ENCODE results near the gene ZFP2. TPM values are rescaled to one million over a fixed set of nuclear protein-coding genes. Genes with fewer than 3 reads are reported as not detected.

Gene ZFP2
- total and polyA plus RNA-seq, 2 of the 13 experiments (the other 11 are each of a cell fraction or from before 2014, with no cell fraction given) = 0.27 to 0.42 TPM

- TF ChIP-seq ZNF142 (CRISPR knock-in tag; IDR thresholded peaks at IDR 0.05) = no peak
- TF ChIP-seq ATF6 (CRISPR knock-in tag; conservative IDR thresholded peaks at IDR 0.05) = no peak
- TF ChIP-seq ARHGAP35 (CRISPR knock-in tag; IDR thresholded peaks at IDR 0.05; ENCODE audit: borderline replicate concordance) = no peak
- TF ChIP-seq NR2C2 (CRISPR knock-in tag; IDR thresholded peaks at IDR 0.05; ENCODE audit: borderline replicate concordance) = no peak
- no peak for TF ChIP-seq LRRFIP1 (CRISPR knock-in tag; conservative IDR thresholded peaks at IDR 0.05)
- no peak for TF ChIP-seq MAFK (conservative IDR thresholded peaks at IDR 0.05 in 1 of 2, IDR thresholded peaks at IDR 0.05 in 1 of 2; ENCODE audit: low read length in 2 of 2)
- TF ChIP-seq YEATS2 (CRISPR knock-in tag; IDR thresholded peaks at IDR 0.05; ENCODE audit: borderline replicate concordance) = no peak
- TF ChIP-seq TCF7L2 (IDR thresholded peaks at IDR 0.05; ENCODE audit: low read depth, low read length) = no peak
- TF ChIP-seq ZNF382 (CRISPR knock-in tag; IDR thresholded peaks at IDR 0.05; ENCODE audit: borderline replicate concordance) = no peak
- no peak for TF ChIP-seq HNRNPUL1 (IDR thresholded peaks at IDR 0.05; ENCODE audit: low read depth, low read length)
- TF ChIP-seq GTF2F1 (IDR thresholded peaks at IDR 0.05; ENCODE audit: low read length) = no peak
- TF ChIP-seq KDM1A (CRISPR knock-in tag; IDR thresholded peaks at IDR 0.05) = no peak
- no peak for TF ChIP-seq RCOR2 (CRISPR knock-in tag; IDR thresholded peaks at IDR 0.05)
- no peak for TF ChIP-seq ZNF343 (CRISPR knock-in tag; IDR thresholded peaks at IDR 0.05)
Measured at GRCh38 chr5:178870411-178870810, 25.3 kb upstream of the ZFP2 start (continued).
